ENCODE data around the gene PLBD2. TPM values are rescaled to one million over a fixed set of nuclear protein-coding genes. Genes with fewer than 3 reads are reported as not detected.

Gene PLBD2
- total RNA-seq, 1 experiment from 2014 or later: 4.1 TPM

DNA sequence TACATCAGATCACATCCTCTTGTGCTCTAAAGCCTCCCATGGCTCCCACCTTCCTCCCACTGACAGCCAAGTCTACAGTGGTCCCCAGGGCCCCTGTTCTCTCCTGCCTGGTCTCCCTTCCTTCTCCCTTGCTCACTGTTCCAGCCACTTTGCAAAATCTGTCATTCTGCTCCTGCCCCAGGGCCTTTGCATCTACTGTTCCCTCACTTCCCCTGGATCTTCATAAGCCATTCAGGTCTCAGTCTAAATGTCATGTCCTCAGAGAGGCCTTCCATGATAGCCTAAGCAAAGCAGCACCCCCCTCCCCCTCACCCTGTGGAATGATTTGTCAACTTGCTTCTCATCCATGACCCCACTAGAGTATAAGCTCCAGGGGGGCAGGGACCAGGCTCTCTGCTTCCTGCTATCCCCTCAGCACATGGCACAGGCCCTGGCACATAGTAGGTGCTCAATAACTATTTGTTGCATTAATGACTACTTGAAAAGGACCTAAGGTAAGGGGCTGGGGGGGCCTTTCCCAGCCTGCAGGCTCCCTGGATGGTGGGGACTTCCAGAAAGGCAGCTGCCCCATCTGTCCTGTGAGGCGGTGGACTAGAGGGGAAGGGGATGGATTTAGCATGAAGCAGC lies 28.5 kb upstream of the PLBD2 start:
- H3K4me1 ChIP-seq: 0 out of 2 replicates have a peak, but pooled peaks cover 2% of the 10 kb centered on the region
- DNase-seq: no peak
- no peaks in the 10 kb centered on the region for H3K36me3 ChIP-seq
- H3K4me3 ChIP-seq: no peak overlapping the region
- no peaks in the 10 kb centered on the region for H3K27me3 ChIP-seq
- H3K27ac ChIP-seq: no peak overlapping the region
- no peaks in the 10 kb centered on the region for H3K9me3 ChIP-seq (replicated peaks)

DNA sequence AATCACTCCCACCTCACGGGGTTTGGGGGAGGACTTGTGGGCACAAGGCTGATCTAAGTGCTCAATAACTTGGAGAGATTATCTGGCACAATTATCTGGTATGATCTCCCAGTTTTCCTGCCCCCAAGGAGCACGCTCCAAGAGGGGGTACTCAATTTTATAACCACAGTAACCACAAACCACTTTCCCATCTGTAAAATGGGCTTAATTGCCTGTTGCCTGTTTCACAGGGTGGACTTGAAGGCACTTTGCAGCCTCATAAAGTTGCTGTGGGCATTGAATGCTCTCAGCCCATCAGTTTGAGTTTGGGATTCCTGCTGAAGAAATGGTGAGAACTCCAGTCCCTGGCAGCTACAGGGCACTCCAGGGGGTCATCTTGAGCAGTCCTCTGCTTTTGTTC lies 27.9 kb upstream of the PLBD2 start:
- H3K4me1 ChIP-seq: 0 out of 2 replicates have a peak, but pooled peaks cover 2% of the 10 kb centered on the region
- H3K9me3 ChIP-seq (replicated peaks): no peaks in the 10 kb centered on the region
- no peaks in the 10 kb centered on the region for H3K27me3 ChIP-seq
- H3K4me3 ChIP-seq: no peak overlapping the region
- DNase-seq: no peak
- no peaks in the 10 kb centered on the region for H3K36me3 ChIP-seq
- no peak overlapping the region for H3K27ac ChIP-seq

DNA sequence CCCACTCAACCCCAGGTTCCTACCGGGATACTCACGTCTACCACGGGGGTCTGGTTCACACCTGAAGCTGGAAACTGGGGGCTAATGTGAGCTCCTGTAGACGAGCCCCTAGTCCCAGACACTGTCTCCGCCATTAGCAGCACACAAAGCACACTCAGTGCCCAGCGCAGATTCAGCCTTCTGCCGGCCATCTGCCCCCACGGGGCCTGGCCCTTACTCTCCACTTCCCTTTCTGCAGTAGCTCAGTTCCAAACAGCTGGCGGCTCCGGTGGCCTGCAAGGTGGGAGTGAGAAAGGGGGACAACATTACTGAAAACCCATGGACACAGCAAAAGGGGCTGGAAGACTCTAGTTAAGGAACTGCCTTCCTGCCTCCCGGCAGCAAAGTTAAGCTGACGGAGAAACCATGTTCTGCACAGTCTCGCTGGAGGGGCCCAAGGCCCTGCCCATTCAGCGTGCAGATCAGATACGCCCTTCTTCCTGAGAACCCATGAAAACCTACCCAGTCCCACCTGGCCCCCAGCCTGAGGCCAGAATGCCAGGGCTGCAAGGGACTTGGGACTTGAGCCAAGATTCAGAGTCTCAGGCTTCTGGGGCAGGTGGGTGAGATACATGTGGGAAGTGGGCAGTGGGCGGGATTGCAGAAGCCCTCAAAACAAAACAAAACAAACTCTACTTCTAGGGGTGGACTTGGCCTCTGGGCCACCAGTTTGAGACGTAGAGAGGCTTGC lies 25.5 kb upstream of the PLBD2 start:
- peak in 1 of 2 experiments; percentile 21 for DNase-seq
- Histone ChIP-seq H3K27me3 (no peaks in the 10 kb centered on the region), H3K9me3 (replicated peaks) (no peaks in the 10 kb centered on the region)

DNA sequence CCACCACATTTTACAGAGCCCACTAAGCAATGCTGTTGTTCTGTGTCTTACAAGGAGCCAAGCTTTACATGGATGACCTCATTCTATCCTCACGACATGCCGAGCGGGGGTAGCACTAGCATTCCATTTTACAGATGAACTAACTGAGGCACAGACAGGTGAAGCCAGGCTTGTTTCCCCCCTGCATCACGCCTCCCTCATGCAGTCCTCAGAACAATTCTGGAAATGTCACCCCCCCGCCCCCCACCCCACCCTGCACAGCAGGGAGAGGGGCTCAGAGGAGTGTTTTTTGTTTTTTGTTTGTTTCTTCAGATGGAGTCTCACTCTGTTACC lies 25.0 kb upstream of the PLBD2 start:
- no peak overlapping the region for H3K27ac ChIP-seq
- no peaks in the 10 kb centered on the region for H3K36me3 ChIP-seq
- DNase-seq: no peak
- no peak overlapping the region for H3K4me3 ChIP-seq
- H3K27me3 ChIP-seq: no peaks in the 10 kb centered on the region
- 0 out of 2 replicates have a peak, but pooled peaks cover 2% of the 10 kb centered on the region for H3K4me1 ChIP-seq
- H3K9me3 ChIP-seq (replicated peaks): no peaks in the 10 kb centered on the region

More for the DNA sequence above, 25.5 kb upstream of the PLBD2 start:
- no peak overlapping the region for H3K27ac ChIP-seq
- H3K36me3 ChIP-seq: no peaks in the 10 kb centered on the region
- H3K4me1 ChIP-seq: 0 out of 2 replicates have a peak, but pooled peaks cover 2% of the 10 kb centered on the region
- no peak overlapping the region for H3K4me3 ChIP-seq

DNA sequence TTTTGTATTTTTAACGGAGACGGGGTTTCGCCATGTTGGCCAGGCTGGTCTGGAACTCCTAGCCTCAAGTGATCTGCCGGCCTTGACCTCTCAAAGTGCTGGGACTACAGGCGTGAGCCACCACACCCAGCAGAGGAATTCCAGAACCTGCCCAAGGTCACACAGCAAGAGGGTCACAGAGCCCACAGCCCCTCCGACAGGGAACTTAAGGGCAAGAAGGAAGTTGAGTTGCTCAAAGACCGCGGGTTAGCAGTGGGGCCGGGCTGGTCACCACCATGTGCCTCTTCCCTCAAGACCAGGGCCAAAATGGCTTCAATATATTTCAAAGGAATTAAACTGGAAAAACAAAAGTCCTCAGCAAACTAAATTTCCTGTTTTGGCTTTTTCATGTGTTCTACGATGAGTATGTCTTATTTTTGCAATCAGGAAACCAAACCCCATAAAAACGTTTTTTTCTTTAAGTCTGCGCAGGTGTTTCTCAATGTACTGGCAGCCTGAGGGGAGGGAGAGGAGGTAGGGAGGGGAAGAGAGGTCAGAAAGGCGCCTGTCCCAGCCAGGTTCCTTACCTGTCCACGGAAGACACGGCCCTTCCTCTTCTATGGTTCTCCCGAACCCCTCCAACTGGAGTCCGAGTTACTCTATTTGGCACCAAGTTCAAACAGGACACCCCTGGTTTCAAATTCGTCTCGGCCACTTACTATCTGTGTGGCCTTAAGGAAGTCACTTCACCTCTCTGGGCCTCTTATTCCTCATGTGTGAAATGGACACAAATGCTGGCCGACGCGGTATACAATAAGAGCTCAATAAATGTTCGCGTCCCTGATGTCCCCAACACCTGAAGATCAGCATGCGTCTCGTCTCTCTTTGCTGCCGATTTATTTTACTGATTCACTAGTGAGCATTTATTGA lies 24.3 kb upstream of the PLBD2 start:
- no peaks in the 10 kb centered on the region for H3K27me3 ChIP-seq

DNA sequence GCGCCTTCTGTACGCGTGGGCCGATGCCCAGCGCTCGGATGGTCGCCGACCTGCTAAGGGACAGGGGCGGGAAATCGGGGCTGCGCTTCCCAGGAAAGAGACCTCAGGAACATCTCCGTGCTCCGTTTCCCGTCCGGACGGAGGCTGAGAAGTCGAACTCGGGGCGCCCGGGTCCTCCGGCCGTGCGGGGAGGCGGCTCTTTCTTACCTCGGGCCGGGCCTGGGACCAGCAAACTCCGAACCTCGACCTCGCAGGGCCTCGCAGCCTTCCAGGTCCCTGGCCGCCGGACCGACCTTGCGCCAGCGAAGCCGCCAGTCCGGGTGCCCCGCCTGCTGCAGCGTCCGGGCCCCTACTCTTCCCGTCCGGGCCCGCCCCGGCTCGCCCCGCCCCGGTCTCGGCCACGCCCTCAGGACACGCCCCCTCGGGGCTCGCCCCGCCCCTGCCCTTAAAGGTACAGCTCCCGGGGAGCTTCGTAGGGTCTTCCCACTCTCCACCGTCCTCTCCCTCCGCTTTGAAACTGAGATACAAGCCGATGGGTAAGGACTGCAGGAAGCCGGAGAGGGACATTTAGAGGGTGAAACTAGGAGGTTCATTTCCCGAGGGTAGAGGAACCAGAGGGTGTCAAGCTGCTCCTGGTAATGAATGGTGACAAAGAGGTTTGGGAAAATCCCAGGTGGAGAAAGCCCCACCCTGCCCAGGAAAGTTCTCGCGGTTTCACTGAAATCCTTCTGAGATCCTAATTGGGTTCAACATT lies 23.4 kb upstream of the PLBD2 start, which contains the start of gene SLC8B1:
Gene SLC8B1 (minus strand): TSS at position 324 of the 754 bp plus-strand sequence. CDS start 2,231 bp downstream, outside the sequence.
- no peaks in the 10 kb centered on the region for H3K36me3 ChIP-seq

More for the DNA sequence above, 24.3 kb upstream of the PLBD2 start:
- H3K36me3 ChIP-seq: no peaks in the 10 kb centered on the region
- peak overlapping the region; percentile 73 for H3K4me3 ChIP-seq
- H3K27ac ChIP-seq: no peak overlapping the region
- no peaks in the 10 kb centered on the region for H3K9me3 ChIP-seq (replicated peaks)
- H3K4me1 ChIP-seq: 0 out of 2 replicates have a peak, but pooled peaks cover 2% of the 10 kb centered on the region
- DNase-seq: no peak

DNA sequence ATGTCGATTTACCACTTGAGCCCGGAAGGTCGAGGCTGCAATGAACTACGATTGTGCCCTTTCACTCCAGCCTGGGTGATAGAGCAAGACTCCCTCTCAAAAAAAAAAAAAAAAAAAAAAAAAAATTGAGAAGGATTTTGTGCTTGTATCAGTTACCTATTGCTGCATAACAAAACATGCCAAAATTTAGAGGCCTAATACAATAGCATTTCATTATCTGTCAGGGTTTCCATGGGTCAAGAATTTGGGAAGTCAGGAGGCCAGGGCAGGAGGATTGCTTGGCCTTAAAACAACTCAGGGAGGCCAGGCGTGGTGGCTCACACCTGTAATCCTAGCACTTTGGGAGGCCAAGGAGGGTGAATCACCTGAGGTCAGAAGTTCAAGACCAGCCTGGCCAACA lies 18.8 kb upstream of the PLBD2 start:
- no peak for DNase-seq
- Histone ChIP-seq H3K9me3 (replicated peaks) (no peaks in the 10 kb centered on the region), H3K36me3 (no peaks in the 10 kb centered on the region), H3K27ac (no peak overlapping the region), H3K4me3 (no peak overlapping the region), H3K4me1 (no peaks in the 10 kb centered on the region), H3K27me3 (no peaks in the 10 kb centered on the region; the same call in 1 of the 2 replicates)

More for the DNA sequence above, 23.4 kb upstream of the PLBD2 start, which contains the start of gene SLC8B1:
- Histone ChIP-seq H3K9me3 (replicated peaks) (no peaks in the 10 kb centered on the region), H3K4me3 (peak within 1 kb of the TSS; percentile 73), H3K27me3 (no peaks in the 10 kb centered on the region), H3K4me1 (0 out of 2 replicates have a peak, but pooled peaks cover 2% of the 10 kb centered on the region), H3K27ac (peak within 1 kb of the TSS; percentile 13; the same call in 1 of the 2 replicates)
- DNase-seq: peak; percentile 75 to 85

DNA sequence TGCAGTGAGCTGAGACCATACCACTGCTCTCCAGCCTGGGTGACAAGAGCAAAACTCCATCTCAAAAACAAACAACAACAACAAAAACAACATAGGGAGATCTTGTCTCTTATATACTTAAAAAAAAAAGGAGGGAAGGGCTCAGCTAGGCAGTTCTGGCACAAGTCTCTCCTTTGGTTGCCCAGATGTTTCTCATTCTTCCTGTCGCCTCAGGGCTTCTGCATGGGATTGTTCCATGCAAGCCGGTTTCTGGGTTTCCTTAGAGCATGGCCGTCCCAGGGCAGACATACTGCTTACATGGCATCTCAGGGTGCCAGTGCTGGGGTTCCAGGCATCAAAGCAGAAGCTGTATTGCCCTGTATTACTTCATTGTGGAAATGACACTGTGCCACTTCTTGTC lies 18.3 kb upstream of the PLBD2 start:
- H3K27ac ChIP-seq: no peak overlapping the region
- no peaks in the 10 kb centered on the region; the same call in 1 of the 2 replicates for H3K27me3 ChIP-seq
- no peaks in the 10 kb centered on the region for H3K9me3 ChIP-seq (replicated peaks)
- no peaks in the 10 kb centered on the region for H3K4me1 ChIP-seq
- H3K36me3 ChIP-seq: no peaks in the 10 kb centered on the region
- DNase-seq: no peak
- no peak overlapping the region for H3K4me3 ChIP-seq

DNA sequence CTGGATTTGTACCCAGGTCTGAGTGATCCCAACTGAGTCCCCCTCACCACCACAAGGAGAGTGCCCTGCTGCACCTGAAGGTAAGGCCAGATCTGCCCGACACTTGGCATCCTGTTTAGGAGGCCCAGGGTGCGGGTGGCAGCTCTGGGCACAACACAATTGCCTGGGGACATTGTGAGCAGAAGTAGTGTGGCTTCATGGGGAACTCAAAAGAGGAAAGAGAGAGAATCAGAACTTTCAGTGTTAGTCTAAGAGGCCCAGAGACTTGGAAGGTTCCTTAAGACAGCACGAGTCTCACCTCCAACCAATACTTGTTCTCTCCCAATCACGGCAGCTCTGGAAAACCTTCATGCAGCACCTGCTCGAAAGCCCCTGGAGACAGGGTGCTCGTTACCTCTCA lies 16.9 kb upstream of the PLBD2 start:
- Histone ChIP-seq H3K9me3 (replicated peaks) (no peaks in the 10 kb centered on the region), H3K27me3 (no peaks in the 10 kb centered on the region; the same call in 1 of the 2 replicates), H3K36me3 (no peaks in the 10 kb centered on the region), H3K4me1 (no peaks in the 10 kb centered on the region), H3K4me3 (no peak overlapping the region), H3K27ac (no peak overlapping the region)
- no peak for DNase-seq

DNA sequence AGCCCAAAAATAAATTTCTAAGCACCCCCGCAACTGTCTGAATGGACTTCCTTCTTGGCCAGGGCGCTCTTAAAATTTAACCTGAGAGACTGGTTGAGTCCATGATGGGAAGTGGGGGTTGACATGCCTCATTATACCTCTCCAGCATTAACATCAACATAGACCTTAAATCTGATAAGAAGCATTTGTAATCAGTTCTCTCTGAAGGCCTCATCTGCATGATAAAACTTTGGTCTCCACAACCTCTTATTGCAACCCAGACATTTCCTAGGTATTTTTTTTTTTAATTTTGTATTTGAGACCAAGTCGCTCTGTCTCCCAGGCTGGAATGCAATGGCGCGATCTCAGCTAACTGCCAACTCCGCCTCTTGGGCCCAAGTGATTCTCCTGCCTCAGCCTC lies 13.1 kb upstream of the PLBD2 start:
- Histone ChIP-seq H3K4me3 (no peak overlapping the region), H3K27me3 (no peaks in the 10 kb centered on the region; the same call in 1 of the 2 replicates), H3K4me1 (peaks cover 4% of the 10 kb centered on the region), H3K9me3 (replicated peaks) (no peaks in the 10 kb centered on the region), H3K36me3 (no peaks in the 10 kb centered on the region), H3K27ac (no peak overlapping the region)
- DNase-seq: no peak

DNA sequence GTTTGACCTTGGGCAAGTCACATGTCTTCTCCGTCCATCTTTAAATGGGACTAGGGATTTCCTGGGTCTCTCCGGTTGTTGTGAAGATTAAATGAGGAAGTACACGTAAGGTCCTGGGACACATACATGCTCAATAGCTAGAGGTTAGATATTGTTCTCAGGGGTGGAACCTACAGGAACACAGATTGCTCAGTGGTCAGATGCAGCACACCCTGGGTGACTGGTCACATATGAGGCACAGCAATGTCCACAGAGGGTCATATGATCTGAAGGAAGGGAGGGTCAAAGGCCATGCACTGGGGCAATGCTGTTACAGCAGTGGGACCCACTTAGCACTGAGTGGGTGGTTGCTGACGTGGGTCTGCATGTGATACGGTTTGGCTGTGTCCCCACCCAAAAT lies 12.0 kb upstream of the PLBD2 start:
- peaks cover 5% of the 10 kb centered on the region for H3K4me1 ChIP-seq
- DNase-seq: no peak
- H3K9me3 ChIP-seq (replicated peaks): no peaks in the 10 kb centered on the region
- H3K27ac ChIP-seq: no peak overlapping the region
- H3K36me3 ChIP-seq: no peaks in the 10 kb centered on the region
- no peak overlapping the region for H3K4me3 ChIP-seq
- no peaks in the 10 kb centered on the region; the same call in 1 of the 2 replicates for H3K27me3 ChIP-seq

DNA sequence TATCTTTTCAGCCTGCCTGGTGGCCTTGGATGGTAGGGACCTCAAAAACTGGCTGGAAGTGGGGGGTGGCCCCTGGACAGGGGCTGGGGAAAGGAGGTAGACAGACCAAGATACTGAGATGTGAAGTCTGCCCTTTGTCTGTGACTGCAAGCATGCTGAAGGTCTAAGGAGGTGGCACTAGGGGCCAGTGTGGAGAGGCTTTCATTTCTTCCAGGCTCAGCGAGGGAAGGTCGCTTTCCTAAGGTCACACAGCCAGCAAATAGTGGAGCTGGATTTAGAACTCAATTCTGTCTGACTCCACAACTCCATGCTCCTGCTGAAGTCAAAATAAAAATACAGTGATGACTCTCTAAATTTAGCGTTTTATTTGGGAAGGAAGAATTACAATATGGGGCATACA lies 11.3 kb upstream of the PLBD2 start:
- peaks cover 5% of the 10 kb centered on the region for H3K4me1 ChIP-seq
- no peaks in the 10 kb centered on the region for H3K9me3 ChIP-seq (replicated peaks)
- no peak for DNase-seq
- no peaks in the 10 kb centered on the region for H3K27me3 ChIP-seq
- no peak overlapping the region for H3K4me3 ChIP-seq
- no peak overlapping the region for H3K27ac ChIP-seq
- H3K36me3 ChIP-seq: no peaks in the 10 kb centered on the region

DNA sequence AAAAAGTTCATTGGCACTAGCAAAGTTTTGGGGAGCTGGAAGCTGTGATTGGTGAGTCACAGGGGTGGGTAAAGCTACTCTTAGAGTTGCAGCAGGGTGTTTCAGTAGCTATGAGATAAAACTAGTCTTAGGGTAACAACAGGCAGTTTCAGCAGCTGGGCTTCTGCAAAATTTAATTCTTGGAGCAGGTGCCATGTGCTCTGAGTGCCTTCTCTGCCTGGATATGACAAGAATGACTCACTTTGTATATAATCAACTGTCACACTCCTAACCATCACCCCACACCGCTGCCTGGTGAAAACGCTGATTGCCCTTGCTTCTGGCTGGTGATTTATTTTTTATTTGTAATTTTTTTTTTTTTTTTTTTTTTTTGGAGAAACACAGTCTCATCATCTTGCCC lies 10.5 kb upstream of the PLBD2 start:
- peaks cover 5% of the 10 kb centered on the region for H3K4me1 ChIP-seq
- no peaks in the 10 kb centered on the region for H3K9me3 ChIP-seq (replicated peaks)
- peak; percentile 35 to 54 for DNase-seq
- H3K27ac ChIP-seq: no peak overlapping the region
- H3K4me3 ChIP-seq: no peak overlapping the region
- H3K27me3 ChIP-seq: no peaks in the 10 kb centered on the region
- no peaks in the 10 kb centered on the region for H3K36me3 ChIP-seq

All from SJCRH30 (cell line).